ENCODE measurements around the gene PEMT. TPM values are rescaled to one million over a fixed set of nuclear protein-coding genes. Genes with fewer than 3 reads are reported as not detected.

The PEMT gene
- total and polyA plus RNA-seq, 2 of the 8 experiments (the other 6 are each of a cell fraction or from before 2014, with no cell fraction given): 42.0 to 118 TPM

DNA sequence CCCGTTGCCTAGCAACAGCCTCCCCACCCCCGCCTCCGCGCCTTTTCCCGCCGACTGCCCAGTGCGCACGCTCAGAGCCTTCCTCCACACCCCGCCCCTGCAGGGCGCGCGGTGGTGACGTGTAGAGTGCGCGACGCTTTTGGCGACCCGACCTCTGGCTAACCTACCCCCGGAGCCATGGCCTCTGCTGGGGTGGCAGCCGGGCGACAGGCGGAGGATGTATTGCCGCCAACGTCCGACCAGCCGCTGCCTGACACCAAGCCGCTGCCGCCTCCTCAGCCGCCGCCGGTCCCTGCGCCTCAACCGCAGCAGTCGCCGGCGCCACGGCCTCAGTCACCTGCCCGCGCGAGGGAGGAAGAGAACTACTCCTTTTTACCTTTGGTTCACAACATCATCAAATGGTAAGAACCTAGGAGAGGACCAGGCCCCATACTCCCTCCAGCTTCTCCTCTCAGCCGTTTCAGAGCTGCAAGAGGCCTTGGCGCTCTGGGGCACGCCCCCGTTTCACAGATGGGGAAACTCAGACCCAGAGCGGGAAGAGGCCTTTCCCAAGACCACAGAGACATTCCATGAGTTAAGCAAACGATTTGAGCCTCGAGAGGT, 114.5 kb downstream of the PEMT start, which contains the start of gene MED9 (continued):
- 0 out of 2 replicates have a peak, but pooled peaks have one; percentile 46 for TF ChIP-seq RXRA (IDR thresholded peaks at IDR 0.05; ENCODE audit: insufficient read depth, low read depth, low read length)
- TF ChIP-seq, protein P1, sequence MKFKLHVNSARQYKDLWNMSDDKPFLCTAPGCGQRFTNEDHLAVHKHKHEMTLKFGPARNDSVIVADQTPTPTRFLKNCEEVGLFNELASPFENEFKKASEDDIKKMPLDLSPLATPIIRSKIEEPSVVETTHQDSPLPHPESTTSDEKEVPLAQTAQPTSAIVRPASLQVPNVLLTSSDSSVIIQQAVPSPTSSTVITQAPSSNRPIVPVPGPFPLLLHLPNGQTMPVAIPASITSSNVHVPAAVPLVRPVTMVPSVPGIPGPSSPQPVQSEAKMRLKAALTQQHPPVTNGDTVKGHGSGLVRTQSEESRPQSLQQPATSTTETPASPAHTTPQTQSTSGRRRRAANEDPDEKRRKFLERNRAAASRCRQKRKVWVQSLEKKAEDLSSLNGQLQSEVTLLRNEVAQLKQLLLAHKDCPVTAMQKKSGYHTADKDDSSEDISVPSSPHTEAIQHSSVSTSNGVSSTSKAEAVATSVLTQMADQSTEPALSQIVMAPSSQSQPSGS (IDR thresholded peaks at IDR 0.05; ENCODE audit: low read length): no peak
- no peak for TF ChIP-seq SAP30 (IDR thresholded peaks at IDR 0.05; ENCODE audit: insufficient read depth, insufficient replicate concordance, low read length)
- TF ChIP-seq POLR2AphosphoS5 (IDR thresholded peaks at IDR 0.05; ENCODE audit: low read depth, low read length): peak; percentile 86
- TF ChIP-seq GABPA (IDR thresholded peaks at IDR 0.05; ENCODE audit: borderline replicate concordance, insufficient read depth, low read length): no peak
- no peak for TF ChIP-seq JUND (IDR thresholded peaks at IDR 0.05; ENCODE audit: low read length)
- TF ChIP-seq, protein P2, sequence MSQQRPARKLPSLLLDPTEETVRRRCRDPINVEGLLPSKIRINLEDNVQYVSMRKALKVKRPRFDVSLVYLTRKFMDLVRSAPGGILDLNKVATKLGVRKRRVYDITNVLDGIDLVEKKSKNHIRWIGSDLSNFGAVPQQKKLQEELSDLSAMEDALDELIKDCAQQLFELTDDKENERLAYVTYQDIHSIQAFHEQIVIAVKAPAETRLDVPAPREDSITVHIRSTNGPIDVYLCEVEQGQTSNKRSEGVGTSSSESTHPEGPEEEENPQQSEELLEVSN (IDR thresholded peaks at IDR 0.05): peak; percentile 12
- peak in 1 of 2 experiments; percentile 8; a peak in 1 of 4 replicates for TF ChIP-seq RAD21 (IDR thresholded peaks at IDR 0.05 in 1 of 2, conservative IDR thresholded peaks at IDR 0.05 in 1 of 2; ENCODE audit: low read depth in 2 of 2, low read length in 2 of 2)
- TF ChIP-seq YY1 (IDR thresholded peaks at IDR 0.05; ENCODE audit: low read depth, low read length): peak; percentile 85
- peak; percentile 89 for TF ChIP-seq PHF8 (conservative IDR thresholded peaks at IDR 0.05; ENCODE audit: low read depth, low read length)
- TF ChIP-seq CEBPB (IDR thresholded peaks at IDR 0.05; ENCODE audit: low read depth, low read length): no peak
- TF ChIP-seq BACH1 (IDR thresholded peaks at IDR 0.05; ENCODE audit: low read length): no peak
- TF ChIP-seq NANOG (IDR thresholded peaks at IDR 0.05; ENCODE audit: insufficient read depth, low read depth, low read length, poor library complexity, severe bottlenecking): no peak
- TF ChIP-seq CBX5 (IDR thresholded peaks at IDR 0.05; ENCODE audit: low read depth, low read length): no peak
- TF ChIP-seq MAFK (IDR thresholded peaks at IDR 0.05; ENCODE audit: low read depth, low read length): no peak
- TF ChIP-seq TBP (IDR thresholded peaks at IDR 0.05; ENCODE audit: low read depth, low read length): peak; percentile 82
- no peak for TF ChIP-seq RFX5 (IDR thresholded peaks at IDR 0.05; ENCODE audit: borderline replicate concordance, low read depth, low read length)
- peak; percentile 90 for TF ChIP-seq KDM5A (IDR thresholded peaks at IDR 0.05; ENCODE audit: low read length)
- TF ChIP-seq CHD1 (IDR thresholded peaks at IDR 0.05; ENCODE audit: low read depth, low read length): no peak
- peak; percentile 60; the same call in 1 of the 2 replicates for TF ChIP-seq SP1 (IDR thresholded peaks at IDR 0.05; ENCODE audit: low read depth, low read length)
- TF ChIP-seq SP4 (IDR thresholded peaks at IDR 0.05; ENCODE audit: low read length): 0 out of 2 replicates have a peak, but pooled peaks have one; percentile 49
- TF ChIP-seq HDAC6 (IDR thresholded peaks at IDR 0.05; ENCODE audit: low read depth, low read length): no peak

Measured in H1 (cell line).